HT-29 (cell line): ENCODE data around the gene GARIN5A. TPM values are rescaled to one million over a fixed set of nuclear protein-coding genes. Genes with fewer than 3 reads are reported as not detected.

ENCODE experiments used
- DNase-seq: peaks from one replicate; pipeline ENCODE4 v3.0.0-alpha.2; 2015; ENCODE audit warnings: low spot score
- total RNA-seq: library from RNA; depleted of rRNA; stranded (reverse); fragments of >200 nt; shearing (Covaris generic); gene quantifications from 2 replicates; pipeline ENCODE4 v1.2.3, GENCODE V29; 2014

The GARIN5A gene
- total RNA-seq, 1 experiment from 2014 or later: 6.5 TPM

DNA sequence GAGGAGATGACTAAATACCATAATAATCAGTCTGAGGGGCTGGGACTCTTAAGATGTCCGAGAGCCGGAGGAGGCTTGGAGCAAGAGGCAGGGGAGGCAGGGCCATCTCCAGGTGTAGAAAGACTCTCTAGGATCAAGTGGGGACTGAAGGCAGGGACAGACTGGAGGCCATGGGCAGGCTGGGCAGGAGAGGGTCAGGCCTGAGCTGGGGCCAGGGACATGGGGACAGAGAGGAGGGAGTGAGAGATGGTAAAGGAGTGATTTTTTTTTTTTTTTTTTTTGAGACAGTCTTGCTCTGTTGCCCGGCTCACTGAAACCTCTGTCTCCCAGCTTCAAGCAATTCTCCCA is 32.2 kb upstream of the GARIN5A start:
- no peak for DNase-seq

DNA sequence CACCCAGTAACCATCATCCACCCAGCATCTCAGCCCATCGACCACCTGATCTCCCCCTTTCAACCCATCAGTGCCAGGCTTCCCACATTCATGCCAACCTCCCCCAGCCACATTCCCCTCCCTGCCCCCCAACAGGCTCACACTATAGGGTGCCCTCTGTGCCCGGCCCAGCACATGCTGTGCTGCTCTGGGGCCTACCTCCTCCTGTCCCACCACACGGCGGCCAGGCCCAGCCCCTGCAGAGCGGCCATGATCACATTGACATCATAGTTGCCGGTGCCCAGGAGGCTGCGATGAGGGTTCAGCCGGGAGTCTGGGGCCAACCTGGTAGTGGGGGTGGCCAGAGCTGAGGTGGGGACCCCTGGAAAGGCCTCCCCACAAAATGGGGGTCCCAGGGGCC is 30.7 kb upstream of the GARIN5A start:
- DNase-seq: no peak

DNA sequence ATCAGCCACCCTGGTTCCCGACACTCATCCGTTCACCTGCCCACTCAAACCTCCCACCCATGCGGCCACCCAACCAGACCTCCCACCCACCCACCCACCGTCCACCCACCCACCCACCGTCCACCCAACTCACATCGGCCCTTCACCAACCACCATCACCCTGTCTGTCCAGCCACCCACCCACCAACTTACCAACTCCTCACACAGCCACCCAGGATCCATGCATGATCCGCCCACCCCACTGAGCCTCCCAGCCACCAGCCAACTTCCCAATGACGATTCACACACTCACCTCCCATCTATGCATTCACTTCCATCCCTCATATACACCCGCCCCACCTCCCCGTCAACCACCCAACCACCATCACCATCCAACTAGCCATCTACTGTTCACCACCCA is 30.1 kb upstream of the GARIN5A start:
- no peak for DNase-seq

DNA sequence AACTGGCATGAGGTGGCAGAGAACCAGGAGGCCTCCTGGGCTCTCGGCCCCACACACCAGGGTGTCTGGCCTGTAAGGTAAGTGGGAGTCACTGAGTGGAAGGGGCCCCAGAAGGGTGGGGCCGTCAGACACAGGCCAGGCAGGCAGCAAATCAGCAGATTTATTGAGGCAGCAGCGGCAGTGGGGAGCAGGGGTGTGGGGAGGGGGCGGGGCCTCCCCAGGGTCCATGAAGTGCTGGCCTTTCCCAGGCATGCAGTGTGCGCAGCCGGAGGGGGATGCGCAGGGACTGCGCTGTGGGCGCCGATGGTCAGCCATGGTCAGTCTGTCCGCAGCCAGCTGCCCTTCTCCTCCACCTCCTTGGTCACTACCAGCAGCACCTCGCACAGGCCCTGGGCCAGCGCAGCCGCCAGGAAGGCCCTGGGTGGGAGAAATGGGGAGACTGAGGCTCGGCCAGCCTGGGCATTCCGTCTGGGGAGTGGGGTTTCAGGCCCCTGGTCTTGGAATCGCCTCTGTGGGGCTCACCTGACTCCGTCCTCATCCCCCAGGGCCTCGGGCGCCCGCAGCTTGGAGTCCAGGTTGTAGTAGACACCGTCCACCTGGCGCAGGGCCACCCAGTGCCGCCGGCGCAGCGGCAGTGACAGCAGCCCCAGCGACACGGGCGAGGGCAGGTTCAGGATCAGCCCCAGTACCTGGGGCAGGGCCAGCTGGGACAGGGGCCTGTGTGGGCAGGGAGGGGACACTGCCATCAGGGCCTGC is 29.4 kb upstream of the GARIN5A start:
- DNase-seq: no peak

DNA sequence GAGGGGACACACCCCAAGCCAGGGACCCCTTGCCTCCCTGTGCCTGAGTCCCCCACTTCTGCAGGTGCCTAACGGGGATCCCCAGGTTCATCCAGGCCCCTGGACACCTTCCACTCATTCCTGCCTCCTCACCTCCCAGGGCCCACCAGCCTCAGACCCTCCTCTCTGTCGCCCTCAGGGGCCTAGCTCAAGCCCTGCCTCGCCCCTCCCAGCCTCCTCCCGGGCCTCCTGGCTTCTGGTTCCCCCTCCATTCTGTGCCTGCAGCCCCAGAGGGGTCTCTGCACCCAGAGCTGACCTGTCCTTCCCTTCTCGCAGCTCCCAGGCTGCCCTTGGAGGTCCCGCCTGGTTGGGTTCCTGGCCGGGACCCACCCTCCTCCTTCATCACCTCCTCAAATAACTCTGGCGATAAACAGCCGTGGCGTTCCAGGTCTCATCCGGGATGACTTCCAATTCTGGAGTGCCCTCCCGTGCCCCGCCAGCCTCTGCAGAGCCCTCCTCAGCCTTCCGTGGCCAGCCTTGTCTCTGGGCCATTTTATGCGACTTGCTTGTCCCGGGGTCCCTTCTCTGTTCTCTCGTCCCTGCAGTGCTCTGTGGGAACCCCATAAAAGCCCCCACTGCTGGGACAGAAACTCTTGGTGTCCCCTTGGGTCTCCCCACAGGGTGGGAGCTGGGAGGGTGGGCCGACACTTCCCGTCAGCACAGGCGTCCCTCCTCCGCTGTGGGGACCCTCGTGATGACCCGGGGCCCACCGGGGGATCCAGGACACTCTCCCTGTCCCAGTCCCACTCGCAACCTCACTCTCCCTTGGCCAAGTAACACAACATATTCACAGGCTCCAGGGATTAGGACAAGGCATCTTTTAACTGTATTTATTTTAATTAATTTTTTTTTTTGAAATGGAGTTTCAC is 25.2 kb upstream of the GARIN5A start:
- no peak for DNase-seq

DNA sequence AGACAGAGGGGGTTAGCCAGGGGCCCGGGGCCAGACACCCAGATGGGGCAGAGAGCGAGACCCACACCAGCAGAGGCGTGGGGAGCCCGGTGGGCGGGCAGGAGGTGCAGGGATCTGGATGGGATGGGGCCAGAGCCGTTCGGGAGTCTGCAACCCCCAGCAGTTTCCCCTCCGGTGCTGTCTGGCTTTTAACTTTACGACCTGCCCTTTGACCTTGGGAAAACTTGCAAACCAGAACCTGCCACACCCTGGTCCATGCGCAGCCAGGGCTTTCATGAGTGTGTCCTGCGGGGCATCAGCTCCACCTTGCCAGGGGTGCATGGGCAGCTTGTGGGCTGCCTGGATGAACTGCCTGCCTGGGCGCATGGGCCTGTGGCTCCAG is 24.5 kb upstream of the GARIN5A start:
- DNase-seq: no peak

DNA sequence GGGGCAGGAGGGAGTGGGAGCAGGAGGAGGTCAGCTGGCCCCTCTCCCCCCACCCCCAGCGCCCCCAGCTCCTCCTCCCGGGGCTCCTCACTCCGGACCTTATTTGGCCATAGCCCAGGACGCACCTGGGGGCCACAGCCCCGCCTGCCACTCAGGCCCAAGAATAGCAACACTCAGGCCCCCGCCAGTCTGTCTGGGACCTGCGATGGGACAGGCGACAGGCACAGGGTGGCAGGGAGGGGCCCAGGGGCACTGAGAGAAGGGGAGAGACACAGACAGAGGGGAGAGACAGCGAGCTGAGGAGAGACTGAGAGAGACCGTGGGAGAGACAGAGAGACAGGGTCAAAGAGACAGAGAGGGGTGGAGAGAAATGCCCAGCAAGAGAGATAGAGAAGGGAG is 24.1 kb upstream of the GARIN5A start:
- no peak for DNase-seq

DNA sequence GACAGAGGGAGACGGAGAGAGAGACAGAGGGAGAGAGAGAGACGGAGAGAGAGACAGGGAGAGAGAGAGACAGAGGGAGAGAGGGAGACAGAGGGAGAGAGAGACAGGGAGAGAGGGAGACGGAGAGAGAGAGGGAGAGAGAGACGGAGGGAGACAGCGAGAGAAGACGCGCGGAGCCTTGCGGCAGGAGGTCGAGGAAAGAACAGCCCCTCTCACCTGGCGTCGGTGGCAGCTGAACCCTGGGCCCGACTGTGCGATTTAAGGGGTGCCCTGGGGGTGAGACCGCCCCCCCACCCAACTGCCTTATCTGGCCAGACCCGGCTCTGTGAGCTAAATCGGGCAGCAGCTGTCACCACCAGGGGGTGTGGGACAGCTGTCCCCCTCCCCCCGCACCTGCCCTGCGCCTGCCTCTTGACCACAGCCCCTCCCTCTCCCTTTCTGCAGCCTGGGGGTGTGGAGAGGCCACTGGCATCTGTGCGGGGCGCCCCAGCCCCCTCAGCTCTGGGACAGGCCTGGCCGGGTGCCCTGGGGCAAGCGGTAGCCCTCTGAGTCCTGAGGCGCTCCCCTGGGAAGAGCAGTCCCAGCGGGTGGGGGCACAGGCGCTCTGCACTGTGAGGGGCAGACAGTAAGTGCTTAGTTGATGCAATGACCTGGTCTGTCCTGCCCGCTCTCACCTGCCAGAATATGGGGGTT is 23.6 kb upstream of the GARIN5A start:
- DNase-seq: peak; percentile 61

DNA sequence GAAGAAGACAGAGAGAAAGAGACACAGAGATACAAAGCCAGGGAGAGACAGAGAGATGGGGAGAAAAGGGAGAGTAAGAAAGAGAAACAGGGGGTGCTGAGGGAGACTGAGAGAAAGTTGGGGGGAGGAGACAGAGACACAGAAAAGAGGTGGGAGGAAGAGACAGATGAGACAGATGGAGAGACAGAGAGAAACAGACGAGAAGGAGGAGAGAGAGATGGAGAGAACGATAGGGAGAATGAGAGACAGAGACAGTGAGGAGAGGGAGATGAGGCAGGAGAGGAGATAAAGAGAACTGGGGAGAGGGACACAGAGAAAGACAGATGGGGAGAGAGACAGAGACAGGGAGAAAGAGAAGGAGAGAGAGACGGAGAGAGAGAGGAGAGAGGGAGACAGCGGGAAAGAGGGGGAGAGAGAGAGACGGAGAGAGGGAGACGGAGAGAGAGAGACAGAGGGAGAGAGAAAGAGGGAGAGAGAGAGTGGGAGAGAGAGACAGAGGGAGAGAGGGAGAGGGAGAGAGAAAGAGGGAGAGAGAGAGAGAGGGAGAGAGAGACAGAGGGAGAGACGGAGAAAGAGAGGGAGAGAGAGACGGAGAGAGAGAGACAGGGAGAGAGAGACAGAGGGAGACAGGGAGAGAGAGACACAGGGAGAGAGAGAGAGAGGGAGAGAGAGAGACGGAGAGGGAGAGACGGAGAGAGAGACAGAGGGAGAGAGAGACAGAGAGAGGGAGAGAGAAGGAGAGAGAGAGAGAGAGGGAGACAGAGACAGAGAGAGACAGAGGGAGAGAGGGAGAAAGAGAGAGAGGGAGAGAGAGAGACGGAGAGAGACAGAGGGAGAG is 21.8 kb upstream of the GARIN5A start:
- no peak for DNase-seq

GRCh38 chr19:50497022-50497405 is 20.4 kb upstream of the GARIN5A start:
- DNase-seq: peak; percentile 30

DNA sequence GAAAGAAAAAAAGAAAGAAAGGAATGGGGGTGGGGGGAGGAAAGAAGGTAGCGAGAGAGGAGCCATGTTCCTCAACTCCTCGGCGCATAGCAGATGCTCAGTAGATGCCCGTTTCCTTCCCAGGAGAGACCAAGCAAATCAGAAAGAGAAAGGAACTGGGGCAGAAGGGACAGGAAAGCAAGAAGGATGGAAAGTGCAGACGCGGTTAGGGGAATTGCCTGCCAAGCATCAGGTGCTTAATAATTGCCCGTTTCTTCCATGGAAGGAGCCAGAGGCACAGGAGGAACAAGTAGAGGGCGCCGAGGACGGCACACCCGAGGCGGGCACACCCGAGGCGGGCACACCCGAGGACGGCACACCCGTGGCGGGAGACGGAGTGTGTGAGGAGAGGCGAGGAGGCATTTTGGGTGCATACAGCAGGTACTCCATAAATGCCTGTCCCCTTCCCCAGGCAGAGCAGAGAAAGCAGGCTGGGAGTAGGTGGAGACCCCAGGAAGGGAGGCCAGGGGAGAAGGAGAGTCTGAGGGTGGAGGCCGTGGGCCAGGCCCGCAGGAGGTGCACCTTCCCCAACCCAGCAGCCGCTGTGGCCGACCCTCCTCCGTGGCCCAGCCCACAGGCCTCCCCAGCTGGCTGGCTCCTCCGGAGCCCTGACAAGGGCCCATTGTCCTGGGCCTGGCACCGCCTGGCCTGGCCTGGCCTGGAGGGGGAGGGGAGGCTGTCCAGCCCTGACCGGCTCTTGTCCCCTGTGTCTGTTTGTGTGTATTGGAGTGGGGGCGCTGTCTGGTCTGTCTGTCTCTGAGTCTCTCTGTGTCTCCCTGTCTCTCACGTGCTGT is 19.8 kb upstream of the GARIN5A start:
- DNase-seq: peak; percentile 82

DNA sequence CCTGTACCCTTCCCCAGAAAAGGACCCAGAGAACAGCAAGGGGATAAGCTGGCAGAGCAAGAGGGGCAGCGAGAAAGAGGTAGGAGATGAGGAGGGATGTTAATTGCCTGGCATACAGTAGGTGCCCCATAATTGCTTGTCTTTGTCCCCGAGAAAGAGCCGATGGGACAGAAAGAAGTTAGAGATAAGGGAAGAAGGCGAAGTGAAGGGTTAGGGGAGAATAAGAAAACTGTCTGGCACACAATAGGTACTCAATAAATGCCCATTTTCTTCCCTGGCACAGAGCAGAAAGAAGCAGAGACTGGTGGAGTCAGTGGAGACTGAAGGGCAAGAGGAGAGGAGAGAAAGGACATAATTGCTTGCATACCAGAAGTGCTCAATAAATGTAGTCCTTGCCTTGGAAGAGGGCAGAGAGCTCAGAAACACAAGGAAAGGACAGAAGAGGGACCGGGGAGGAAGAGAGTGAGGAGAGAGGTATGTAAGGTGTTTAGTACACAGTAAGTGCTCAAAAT is 18.4 kb upstream of the GARIN5A start:
- no peak for DNase-seq

- DNase-seq: no peak
Measured at GRCh38 chr19:50494186-50495019, 17.8 kb upstream of the GARIN5A start.

GRCh38 chr19:50493171-50493570 is 16.5 kb upstream of the GARIN5A start:
- no peak for DNase-seq

DNA sequence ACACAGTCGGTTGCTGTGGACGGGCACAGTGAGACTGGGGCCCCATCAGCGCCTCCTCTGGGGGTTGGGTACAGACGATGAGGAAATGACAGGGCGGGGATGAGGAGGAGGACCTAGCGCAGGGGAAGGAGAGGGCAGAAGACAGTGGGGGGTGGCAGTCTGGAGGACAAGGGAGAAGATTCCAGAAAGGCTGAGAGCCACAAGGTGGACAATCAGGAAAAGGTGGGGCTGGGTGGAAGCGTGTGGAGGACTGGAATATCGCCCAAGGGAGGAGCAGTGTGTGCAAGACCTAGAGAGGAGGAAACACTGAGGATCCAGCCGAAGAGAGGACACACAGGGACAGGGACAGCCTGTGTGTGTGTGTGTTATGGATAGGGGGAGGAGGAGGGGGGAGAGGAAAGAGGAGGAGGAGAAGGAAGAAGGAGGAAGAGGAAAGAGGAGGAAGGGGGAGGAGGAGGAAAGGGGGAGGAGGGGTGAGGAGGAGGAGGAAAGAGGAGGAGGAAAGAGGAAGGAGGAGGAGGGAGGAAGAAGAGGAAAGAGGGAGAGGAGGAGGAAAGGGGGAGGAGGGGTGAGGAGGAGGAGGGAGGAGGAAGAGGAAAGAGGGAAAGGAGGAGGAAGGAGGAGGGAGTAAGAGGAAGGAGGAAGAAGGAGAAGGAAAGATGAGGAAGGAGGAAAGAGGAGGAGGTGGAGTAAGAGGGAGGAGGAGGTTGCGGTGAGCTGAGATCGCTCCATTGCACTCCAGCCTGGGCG is 15.8 kb upstream of the GARIN5A start:
- peak; percentile 78 for DNase-seq

DNA sequence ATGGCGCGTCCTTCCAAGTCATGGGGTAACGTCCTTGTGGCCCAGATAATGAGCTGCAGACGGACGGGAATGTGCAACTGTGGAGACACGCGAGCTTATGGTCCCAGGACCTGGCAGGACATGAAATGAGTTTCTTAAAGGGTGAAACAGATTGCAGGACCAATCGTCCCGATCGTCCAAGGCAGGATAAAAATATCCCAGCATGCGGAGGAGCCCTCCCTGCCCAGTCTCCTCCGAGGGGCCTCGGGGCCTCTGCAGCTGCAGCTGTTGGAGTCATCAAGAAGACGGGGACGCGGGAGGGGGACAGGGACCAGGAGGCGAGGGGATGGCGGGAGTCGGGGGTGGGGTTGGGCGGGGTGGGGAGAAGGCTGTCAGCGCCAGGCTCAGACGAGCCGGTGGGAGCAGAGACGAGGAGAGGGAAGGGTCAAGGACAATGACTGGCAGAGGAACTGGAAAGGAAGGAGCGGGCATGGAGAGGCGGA is 14.4 kb upstream of the GARIN5A start:
- no peak for DNase-seq

GRCh38 chr19:50490411-50490811 is 13.8 kb upstream of the GARIN5A start:
- DNase-seq: no peak

DNA sequence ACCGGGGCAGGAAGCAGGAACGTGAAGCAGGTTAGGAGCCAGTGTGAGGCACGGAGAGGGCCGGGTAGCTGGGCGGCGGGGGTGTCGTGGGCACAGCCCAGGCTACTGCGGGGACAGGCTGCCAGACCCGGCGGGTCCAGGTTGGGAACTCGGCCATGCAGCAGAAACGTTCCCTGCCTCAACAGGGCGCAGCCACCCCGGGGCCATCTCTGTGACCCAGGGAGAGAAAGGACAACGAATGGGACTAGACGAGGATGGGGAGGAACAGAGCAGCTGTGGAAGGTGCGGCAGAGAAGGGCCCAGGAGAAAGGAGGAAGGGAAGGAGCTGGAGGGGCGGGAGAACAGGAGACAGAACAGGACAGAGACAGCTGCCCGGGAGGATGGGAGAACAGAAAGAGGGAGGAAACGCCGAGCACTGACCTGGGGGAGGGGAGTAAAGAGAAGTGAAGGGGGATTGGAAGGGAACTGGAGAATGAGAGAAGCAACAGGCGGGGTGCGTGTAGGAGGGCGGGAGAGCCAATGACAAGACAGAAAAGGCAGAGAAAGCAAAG is 12.9 kb upstream of the GARIN5A start:
- DNase-seq: no peak
